HL-60 (cell line): Measurements from ENCODE around the gene NPW.

Experiments
- DNase-seq, 2 experiments: peaks; one replicate each; pipeline ENCODE4 v3.0.0-alpha.2; 2010 to 2020; ENCODE audit warnings: low read depth in 1 of 2, low spot score in 1 of 2
- H3K27ac ChIP-seq: fragments of 250-450 bp; sonication (Bioruptor Pico); replicated peaks from 2 replicates; pipeline ENCODE4 v1.5.1; 2020; ENCODE audit warnings: mild to moderate bottlenecking, moderate library complexity
- H3K27me3 ChIP-seq: fragments of 250-450 bp; sonication (Bioruptor Pico); 2 replicates; pipeline ENCODE4 v1.5.1; 2021; ENCODE audit warnings: mild to moderate bottlenecking, moderate library complexity; ENCODE audit not compliant: insufficient read depth, poor library complexity, severe bottlenecking
- H3K4me3 ChIP-seq: replicated peaks from 2 replicates; pipeline ENCODE4 v1.5.1; 2011; ENCODE audit warnings: mild to moderate bottlenecking, control low read depth, low read length; ENCODE audit not compliant: insufficient read depth
- CTCF ChIP-seq: IDR thresholded peaks from one replicate; pipeline ENCODE4 v1.5.1; 2011; ENCODE audit warnings: low read length, control low read depth, inconsistent platforms; ENCODE audit not compliant: insufficient read depth
- GABPA ChIP-seq: IDR thresholded peaks from 2 replicates; pipeline ENCODE4 v1.6.1; 2012; ENCODE audit warnings: low read depth
- POLR2AphosphoS5 ChIP-seq: IDR thresholded peaks from 2 replicates; pipeline ENCODE4 v1.6.1; 2012; ENCODE audit warnings: low read depth
- REST ChIP-seq: IDR thresholded peaks from 2 replicates; pipeline ENCODE4 v1.6.1; 2012; ENCODE audit warnings: low read depth; ENCODE audit not compliant: insufficient replicate concordance
- SPI1 ChIP-seq: IDR thresholded peaks from 2 replicates; pipeline ENCODE4 v1.6.1; 2012; ENCODE audit warnings: low read depth, mild to moderate bottlenecking, borderline replicate concordance

Gene NPW

GRCh38 chr16:2057438-2057837 lies 37.9 kb downstream of the NPW start:
- Histone ChIP-seq H3K27ac (no peak overlapping the region), H3K27me3 (no peaks in the 10 kb centered on the region), H3K4me3 (no peak overlapping the region)
- no peak for TF ChIP-seq POLR2AphosphoS5
- DNase-seq: no peak

DNA sequence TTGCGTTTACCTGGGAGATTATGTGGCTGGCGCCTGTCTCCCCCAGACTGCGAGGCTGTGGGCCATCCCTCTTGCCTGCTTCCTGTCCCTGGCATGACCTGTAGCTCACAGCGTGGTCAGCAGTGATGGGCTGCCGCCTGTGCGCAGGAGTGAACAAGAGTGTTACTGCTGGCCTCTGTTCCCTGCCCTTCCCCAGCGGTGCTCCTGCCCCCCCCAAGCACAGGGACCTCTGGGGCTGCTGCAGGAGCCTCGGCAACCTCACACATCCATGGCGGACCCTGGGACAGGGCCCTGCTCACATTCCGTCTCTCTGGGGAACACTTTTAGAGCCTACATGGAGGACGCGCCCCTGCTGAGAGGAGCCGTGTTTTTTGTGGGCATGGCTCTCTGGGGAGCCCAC lies 38.8 kb downstream of the NPW start:
- H3K27me3 ChIP-seq: no peaks in the 10 kb centered on the region
- H3K4me3 ChIP-seq: no peak overlapping the region
- H3K27ac ChIP-seq: no peak overlapping the region
- no peak for DNase-seq
- TF ChIP-seq SPI1 (no peak), REST (no peak)

GRCh38 chr16:2058872-2059271 lies 39.3 kb downstream of the NPW start:
- Histone ChIP-seq H3K4me3 (no peak overlapping the region), H3K27ac (no peak overlapping the region), H3K27me3 (no peaks in the 10 kb centered on the region)
- TF ChIP-seq REST (no peak), GABPA (no peak), POLR2AphosphoS5 (no peak), CTCF (no peak)
- no peak for DNase-seq

- Histone ChIP-seq H3K27me3 (no peaks in the 10 kb centered on the region), H3K27ac (no peak overlapping the region), H3K4me3 (no peak overlapping the region)
- DNase-seq: no peak
- no peak for TF ChIP-seq REST
- TF ChIP-seq SPI1: no peak
- no peak for TF ChIP-seq CTCF
- no peak for TF ChIP-seq POLR2AphosphoS5
- TF ChIP-seq GABPA: no peak
Measured at GRCh38 chr16:2060346-2060745, 40.8 kb downstream of the NPW start.
